Loucy (cell line): Measurements from ENCODE around the gene KLHL24.

ENCODE experiments used
- H2AFZ ChIP-seq: fragments of 200-600 bp; sonication (generic); 2 replicates; pipeline ENCODE4 v1.6.0; 2016; ENCODE audit warnings: antibody characterized with exemption, mild to moderate bottlenecking, low read length, moderate library complexity
- H3F3A ChIP-seq: fragments of 200-600 bp; 2 replicates; pipeline ENCODE4 v1.6.0; 2016; ENCODE audit warnings: antibody characterized with exemption, low read depth, mild to moderate bottlenecking
- H3K27me3 ChIP-seq: fragments of 200-600 bp; sonication (generic); 2 replicates; pipeline ENCODE4 v1.6.1; 2014; ENCODE audit warnings: low read length, mild to moderate bottlenecking; ENCODE audit not compliant: insufficient read depth, poor library complexity, severe bottlenecking
- H3K36me3 ChIP-seq: fragments of 200-600 bp; sonication (generic); 2 replicates; pipeline ENCODE4 v1.6.1; 2016; ENCODE audit warnings: low read length; ENCODE audit not compliant: insufficient read depth
- H3K4me1 ChIP-seq: fragments of 200-600 bp; sonication (generic); 2 replicates; pipeline ENCODE4 v1.5.1; 2014; ENCODE audit warnings: low read length, mild to moderate bottlenecking; ENCODE audit not compliant: insufficient read depth, poor library complexity, severe bottlenecking
- H3K4me2 ChIP-seq: fragments of 200-600 bp; sonication (generic); 2 replicates; pipeline ENCODE4 v1.6.0; 2014; ENCODE audit warnings: antibody characterized with exemption, low read length, low read depth, mild to moderate bottlenecking; ENCODE audit not compliant: poor library complexity, severe bottlenecking
- H3K4me3 ChIP-seq: fragments of 200-600 bp; sonication (generic); 2 replicates; pipeline ENCODE4 v1.5.1; 2014; ENCODE audit warnings: low read length, mild to moderate bottlenecking, mixed read lengths; ENCODE audit not compliant: poor library complexity, severe bottlenecking
- H3K79me2 ChIP-seq: fragments of 200-600 bp; sonication (generic); 2 replicates; pipeline ENCODE4 v1.6.1; 2014; ENCODE audit warnings: low read length; ENCODE audit not compliant: insufficient read depth
- H3K9ac ChIP-seq: fragments of 200-600 bp; sonication (generic); 2 replicates; pipeline ENCODE4 v1.6.0; 2014; ENCODE audit warnings: mild to moderate bottlenecking, low read depth, low read length, moderate library complexity; ENCODE audit not compliant: poor library complexity, severe bottlenecking
- H3K9me2 ChIP-seq: fragments of 200-600 bp; sonication (generic); replicated peaks from 2 replicates; pipeline ENCODE4 v1.6.1; 2016; ENCODE audit warnings: low read depth, low read length, mixed read lengths
- H3K9me3 ChIP-seq: fragments of 200-600 bp; sonication (generic); 2 replicates; pipeline ENCODE4 v1.6.1; 2014; ENCODE audit warnings: mild to moderate bottlenecking, antibody characterized with exemption, low read length, low read depth; ENCODE audit not compliant: insufficient read depth
- H4K20me1 ChIP-seq: fragments of 200-600 bp; sonication (generic); 2 replicates; pipeline ENCODE4 v1.6.0; 2014; ENCODE audit warnings: antibody characterized with exemption, low read length, mild to moderate bottlenecking; ENCODE audit not compliant: insufficient read depth, poor library complexity, severe bottlenecking
- CTCF ChIP-seq: fragments of 200-600 bp; sonication (generic); conservative IDR thresholded peaks from 2 replicates; pipeline ENCODE4 v1.5.1; 2014; ENCODE audit warnings: mild to moderate bottlenecking, antibody characterized with exemption, low read length
- EZH2phosphoT487 ChIP-seq: fragments of 200-600 bp; IDR thresholded peaks from 2 replicates; pipeline ENCODE4 v1.6.1; 2018; ENCODE audit warnings: antibody characterized with exemption, mild to moderate bottlenecking, moderate library complexity, borderline replicate concordance

The KLHL24 gene

GRCh38 chr3:183650554-183650953 lies 15.1 kb downstream of the KLHL24 start:
- Histone ChIP-seq H3K36me3 (peaks cover 43% of the 10 kb centered on the region; the same call in 1 of the 2 replicates), H3K9me3 (peaks cover 37% of the 10 kb centered on the region; the same call in 1 of the 2 replicates), H3K9me2 (no peaks in the 10 kb centered on the region), H3K27me3 (no peaks in the 10 kb centered on the region), H4K20me1 (no peaks in the 10 kb centered on the region), H3K4me2 (no peak overlapping the region), H3K9ac (no peak overlapping the region), H3K4me3 (no peak overlapping the region), H2AFZ (no peak overlapping the region), H3K4me1 (no peaks in the 10 kb centered on the region), H3K79me2 (peaks cover 34% of the 10 kb centered on the region; the same call in 1 of the 2 replicates), H3F3A (no peaks in the 10 kb centered on the region)
- TF ChIP-seq EZH2phosphoT487 = no peak
- TF ChIP-seq CTCF = no peak

GRCh38 chr3:183653209-183654064 lies 18.0 kb downstream of the KLHL24 start:
- Histone ChIP-seq H3K36me3 (peaks cover 43% of the 10 kb centered on the region; the same call in 1 of the 2 replicates), H3K27me3 (no peaks in the 10 kb centered on the region), H3K79me2 (peaks cover 21% of the 10 kb centered on the region; the same call in 1 of the 2 replicates), H3K4me3 (no peak overlapping the region), H3K9ac (no peak overlapping the region), H3K4me1 (peaks cover 2% of the 10 kb centered on the region), H2AFZ (no peak overlapping the region), H3K4me2 (no peak overlapping the region), H3F3A (no peaks in the 10 kb centered on the region), H3K9me2 (no peaks in the 10 kb centered on the region), H3K9me3 (peaks cover 37% of the 10 kb centered on the region; the same call in 1 of the 2 replicates), H4K20me1 (no peaks in the 10 kb centered on the region)
- TF ChIP-seq CTCF (no peak), EZH2phosphoT487 (no peak)

- TF ChIP-seq EZH2phosphoT487 (no peak), CTCF (no peak)
- Histone ChIP-seq H3K9me3 (peaks cover 37% of the 10 kb centered on the region; the same call in 1 of the 2 replicates), H3K4me2 (no peak overlapping the region), H4K20me1 (no peaks in the 10 kb centered on the region), H3K9me2 (no peaks in the 10 kb centered on the region), H3K4me3 (no peak overlapping the region), H3K79me2 (peaks cover 31% of the 10 kb centered on the region; the same call in 1 of the 2 replicates), H2AFZ (no peak overlapping the region), H3K9ac (no peak overlapping the region), H3K4me1 (peaks cover 3% of the 10 kb centered on the region), H3K36me3 (peaks cover 54% of the 10 kb centered on the region; the same call in 1 of the 2 replicates), H3F3A (no peaks in the 10 kb centered on the region), H3K27me3 (no peaks in the 10 kb centered on the region)
Measured at GRCh38 chr3:183654727-183655126, 19.3 kb downstream of the KLHL24 start.
